Activated T-cell treated with anti-CD3 and anti-CD28 coated beads for 4 hours (primary cell): Measurements from ENCODE around the gene MAEA.
"Not testable (repeated sequence)": the region's sequence is repeated elsewhere in the genome, so short reads cannot be mapped to it uniquely, and the experiment has no call there.

Source experiments
- DNase-seq: peaks from one replicate; pipeline ENCODE4 v3.0.0-alpha.2; 2020

The MAEA gene

GRCh38 chr4:1285151-1285789 lies 4.4 kb upstream of the MAEA start:
- DNase-seq: no peak

DNA sequence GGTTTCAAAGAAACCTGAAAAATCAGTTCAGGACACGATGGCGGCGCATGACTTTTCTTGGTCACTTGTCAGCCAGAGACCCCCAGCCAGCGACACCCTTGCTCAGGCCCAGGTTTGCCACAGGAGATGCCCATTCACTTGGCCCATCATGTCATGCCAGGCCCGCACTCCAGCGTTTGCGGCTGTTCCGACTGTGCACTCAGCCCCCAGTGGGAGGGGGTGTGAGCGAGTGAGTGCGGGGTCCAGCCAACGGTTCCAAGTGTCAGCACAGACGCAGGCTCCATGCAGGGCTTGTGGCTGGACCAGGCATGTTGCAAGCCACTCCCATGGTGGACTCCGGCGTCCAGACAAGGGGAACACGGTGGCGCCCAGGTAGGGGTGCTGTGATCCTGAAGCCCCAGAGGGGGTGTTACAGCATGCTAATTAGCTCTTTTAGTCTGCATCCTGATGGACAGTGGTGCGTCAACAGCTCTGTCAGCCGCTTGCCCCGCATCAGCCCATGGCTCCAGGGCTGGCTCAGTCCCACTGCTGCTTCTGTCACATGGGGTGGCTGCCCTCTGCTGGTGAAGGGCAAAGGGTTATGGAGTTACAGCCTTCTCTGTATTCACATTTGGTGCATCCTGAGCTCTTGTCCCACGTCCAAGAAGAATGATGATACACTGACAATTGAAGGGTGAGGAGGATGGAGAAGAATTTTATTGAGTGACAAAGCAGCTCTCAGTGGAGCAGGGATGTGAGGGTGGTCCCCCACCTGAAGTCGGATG lies 3.7 kb upstream of the MAEA start:
- DNase-seq: no peak

- DNase-seq: no peak
Measured at GRCh38 chr4:1288786-1289185, 905 bp upstream of the MAEA start.

GRCh38 chr4:1290165-1290977 lies 680 bp downstream of the MAEA start:
- no peak for DNase-seq

GRCh38 chr4:1291091-1291490 lies 1.4 kb downstream of the MAEA start:
- no peak for DNase-seq

- no peak for DNase-seq
Measured at GRCh38 chr4:1291996-1292702, 2.5 kb downstream of the MAEA start.

GRCh38 chr4:1292703-1293011 lies 3.0 kb downstream of the MAEA start:
- DNase-seq: not testable (repeated sequence)

- DNase-seq: no peak
Measured at GRCh38 chr4:1293531-1293941, 3.8 kb downstream of the MAEA start.

GRCh38 chr4:1293991-1294390 lies 4.3 kb downstream of the MAEA start:
- DNase-seq: no peak

- DNase-seq: no peak
Measured at GRCh38 chr4:1294424-1294823, 4.7 kb downstream of the MAEA start.

- DNase-seq: no peak
Measured at GRCh38 chr4:1294891-1295290, 5.2 kb downstream of the MAEA start.

DNA sequence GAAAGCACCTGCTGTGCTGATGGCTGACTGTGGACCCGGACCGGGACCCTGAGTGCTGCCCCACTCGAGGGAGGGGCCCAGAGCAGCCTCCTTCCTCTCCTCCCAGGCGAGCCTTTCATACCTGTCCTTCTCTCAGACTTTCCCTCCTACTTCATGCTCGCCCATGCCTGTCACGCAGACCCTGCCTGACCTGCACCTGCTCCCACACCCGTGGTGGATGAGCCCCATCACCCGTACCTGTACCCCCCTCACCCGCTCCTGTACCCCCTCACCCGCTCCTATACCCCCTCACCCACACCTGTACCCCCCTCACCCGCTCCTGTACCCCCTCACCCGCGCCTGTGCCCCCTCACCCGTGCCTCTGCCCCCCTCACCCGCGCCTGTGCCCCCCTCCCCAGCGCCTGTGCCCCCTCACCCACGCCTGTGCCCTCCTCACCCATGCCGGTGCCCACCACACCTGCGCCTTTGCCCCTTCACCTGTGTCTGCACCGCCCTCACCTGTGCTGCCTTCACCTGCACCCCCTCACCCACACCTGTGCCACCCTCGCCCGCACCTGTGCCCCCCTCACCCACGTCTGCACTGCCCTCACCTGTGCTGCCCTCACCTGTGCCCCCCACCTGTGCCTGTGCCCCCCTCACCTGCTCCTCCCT lies 5.8 kb downstream of the MAEA start:
- no peak for DNase-seq

DNA sequence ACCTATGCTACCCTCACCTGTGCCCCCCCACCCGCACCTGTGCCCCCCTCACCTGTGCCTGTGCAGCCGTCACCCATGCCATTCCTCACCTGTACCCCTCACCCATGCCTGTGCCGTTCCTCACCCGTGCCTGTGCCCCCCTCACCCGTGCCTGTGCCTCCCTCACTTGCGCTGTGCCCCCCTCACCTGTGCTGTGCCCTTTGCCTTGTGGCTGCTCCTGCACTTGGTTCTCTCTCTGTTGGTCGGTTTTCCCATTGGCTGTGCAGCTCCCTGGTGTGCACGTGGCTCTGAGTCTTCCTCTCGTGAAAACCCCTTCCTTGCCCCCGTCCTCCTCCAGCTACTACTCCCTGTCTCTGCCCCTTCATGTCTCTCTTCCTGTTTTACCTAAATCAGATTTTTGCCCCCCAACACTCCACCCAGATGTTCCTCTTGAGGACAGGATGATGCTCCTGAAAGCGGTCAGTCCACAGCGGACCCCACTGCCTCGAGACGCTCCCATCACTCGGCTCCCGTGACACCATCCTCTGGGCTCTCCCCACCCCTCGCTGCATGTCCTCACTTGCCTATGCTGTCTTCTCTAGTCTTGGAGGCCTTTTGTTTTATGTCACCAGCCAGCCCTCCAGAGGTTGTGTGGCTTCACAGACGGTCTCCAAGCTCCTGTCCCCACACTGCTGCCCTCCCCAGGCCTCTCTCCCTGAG lies 6.8 kb downstream of the MAEA start:
- no peak for DNase-seq

DNA sequence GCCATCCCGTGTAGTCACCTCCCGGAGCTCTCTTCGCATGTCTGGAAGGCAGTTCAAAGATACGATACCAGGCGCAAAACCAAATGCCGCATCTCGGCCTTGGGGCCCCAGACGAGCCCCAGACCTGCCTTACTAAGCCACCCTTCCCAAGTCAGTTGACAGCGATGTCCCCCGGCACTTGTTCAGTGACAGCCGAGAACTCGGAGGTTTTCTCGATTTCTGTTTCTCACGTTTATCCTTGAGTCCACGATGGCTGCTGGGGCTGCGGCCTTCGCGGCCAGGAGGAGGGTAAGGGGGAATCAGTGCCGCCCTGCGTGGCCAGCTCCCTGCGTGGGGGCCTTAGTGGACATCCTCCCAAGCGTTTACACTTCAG lies 7.3 kb downstream of the MAEA start:
- DNase-seq: no peak

DNA sequence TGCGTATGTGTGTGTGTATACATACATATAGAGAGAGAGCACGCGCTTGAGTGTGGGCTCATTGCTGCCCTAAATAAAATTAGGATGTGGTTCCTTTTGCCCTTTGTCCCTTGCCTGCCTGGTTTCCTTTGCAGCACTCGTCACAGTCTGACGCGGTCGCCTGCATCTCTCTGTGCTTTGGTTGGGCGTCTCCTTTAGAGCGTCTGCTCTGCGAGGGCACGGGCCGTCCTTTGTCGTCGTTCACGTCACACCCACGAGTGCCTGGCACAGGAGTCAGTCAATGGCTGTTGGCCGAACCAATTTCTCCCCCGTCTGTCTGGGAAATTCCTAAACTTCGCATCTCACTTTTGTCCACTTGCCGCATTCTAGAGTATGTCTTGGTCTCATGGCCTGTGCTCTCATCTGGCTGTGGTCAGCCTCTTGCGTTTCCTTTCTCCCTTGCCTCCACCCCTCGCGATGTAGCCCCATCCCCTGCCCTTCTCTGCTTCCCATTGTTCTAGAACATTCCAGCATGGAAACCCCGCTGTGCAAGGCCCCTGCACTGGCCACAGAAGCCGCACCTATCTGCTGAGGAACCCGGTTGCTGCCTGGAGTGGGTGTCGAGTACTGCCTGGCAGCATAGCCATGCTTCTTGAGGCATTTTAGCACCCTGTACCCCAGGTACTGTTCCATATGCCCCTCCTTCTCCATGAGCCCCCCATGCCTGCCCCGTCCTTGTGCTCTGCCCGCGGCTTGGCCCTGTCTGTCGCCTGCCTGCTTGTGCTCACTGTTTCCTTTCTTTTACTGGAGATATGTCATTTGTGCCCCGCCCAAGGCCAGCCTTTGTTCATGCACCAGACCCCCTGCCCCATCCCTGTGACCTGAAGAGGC lies 8.0 kb downstream of the MAEA start:
- no peak for DNase-seq

DNA sequence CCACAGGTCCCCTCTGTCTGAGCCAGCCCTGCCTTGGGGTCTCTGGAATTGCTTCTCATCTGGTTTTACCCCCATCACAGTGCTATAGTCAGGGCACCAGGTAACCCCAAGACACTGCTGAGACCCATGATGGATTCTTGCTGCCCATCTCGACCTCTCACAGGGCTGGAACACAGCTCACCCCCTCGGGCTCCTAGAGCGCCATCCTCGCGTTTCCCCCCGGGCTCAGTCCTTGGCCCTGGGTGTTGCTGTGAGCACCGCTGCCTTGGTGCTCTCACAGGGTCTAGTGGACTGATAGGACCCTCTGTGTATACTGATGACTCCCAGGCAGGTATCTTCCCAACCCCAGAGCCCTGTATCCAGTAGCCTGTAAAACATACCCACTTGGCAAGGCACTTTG lies 8.8 kb downstream of the MAEA start:
- no peak for DNase-seq

DNA sequence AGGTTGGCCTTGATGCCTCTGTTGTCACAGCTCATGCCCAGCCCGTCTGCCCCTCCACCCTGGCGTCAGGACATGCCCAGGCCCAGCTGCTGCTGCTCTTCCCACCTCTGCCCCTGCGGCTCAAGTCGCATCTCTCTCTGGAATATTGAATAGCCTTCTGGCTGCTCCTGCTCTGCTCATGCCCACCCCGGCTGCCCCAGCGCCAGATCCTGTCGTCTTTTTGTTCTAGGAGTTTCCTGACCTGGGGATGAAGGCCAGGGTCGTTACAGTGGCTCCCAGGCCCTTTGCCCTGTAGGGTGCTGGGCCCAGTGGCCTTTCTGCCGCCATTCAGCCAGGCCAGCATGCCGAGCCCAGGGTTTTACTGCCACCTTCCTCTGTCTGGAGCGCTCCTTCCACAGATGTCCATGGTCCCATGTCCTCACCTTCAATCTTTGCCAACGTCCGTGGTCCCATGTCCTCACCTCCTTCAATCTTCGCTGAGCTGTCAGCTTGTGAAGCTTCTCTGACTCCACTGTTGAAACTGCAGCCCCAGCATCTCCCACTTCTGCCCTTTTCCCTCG lies 9.7 kb downstream of the MAEA start:
- no peak for DNase-seq

DNA sequence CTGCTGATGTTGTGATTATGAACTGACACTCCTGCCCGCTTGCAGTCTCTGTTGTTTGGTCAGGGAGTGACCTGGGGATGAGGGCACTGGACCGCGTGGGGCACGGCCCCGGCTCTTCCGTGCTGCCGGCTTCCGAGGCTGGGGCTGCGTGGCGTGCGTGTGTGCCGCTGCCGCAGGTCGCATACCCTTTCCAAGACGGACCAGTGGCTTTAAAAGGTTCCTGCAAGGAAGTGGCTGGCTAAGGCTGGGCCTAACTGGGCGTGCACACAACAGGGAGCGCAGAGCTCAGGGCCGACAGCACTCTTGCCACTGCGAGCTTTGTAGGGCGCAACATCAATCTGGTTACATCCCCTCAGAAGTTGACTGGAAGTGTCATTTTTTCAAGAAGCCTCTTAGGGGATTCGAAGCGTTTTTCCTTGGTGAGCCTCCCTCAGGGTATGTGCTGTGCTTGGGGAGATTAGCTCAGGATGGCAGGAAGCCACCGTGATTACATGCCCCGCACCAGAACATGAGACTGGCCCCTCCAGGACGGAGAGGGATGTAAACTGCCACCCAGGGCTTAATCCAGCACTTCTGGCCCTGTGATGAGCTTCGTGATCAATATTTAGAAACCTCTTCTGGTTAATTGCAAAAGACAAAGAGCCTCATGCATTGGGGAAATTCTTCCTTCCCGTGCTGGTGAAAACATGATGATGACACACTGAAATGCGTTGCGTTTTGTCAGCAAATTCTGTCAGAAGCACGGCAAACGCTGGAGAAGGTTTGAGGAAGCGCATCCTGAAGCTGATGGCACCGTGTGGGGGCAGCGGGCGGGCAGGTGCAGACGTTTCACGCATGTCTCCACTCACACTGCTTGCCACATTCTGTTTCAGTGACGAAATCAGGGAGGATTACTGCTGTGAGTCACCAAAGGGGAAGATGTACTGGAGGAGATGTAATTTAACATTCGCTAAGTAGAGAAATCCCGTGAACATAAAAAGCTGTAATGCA lies 11.1 kb downstream of the MAEA start:
- DNase-seq: no peak

DNA sequence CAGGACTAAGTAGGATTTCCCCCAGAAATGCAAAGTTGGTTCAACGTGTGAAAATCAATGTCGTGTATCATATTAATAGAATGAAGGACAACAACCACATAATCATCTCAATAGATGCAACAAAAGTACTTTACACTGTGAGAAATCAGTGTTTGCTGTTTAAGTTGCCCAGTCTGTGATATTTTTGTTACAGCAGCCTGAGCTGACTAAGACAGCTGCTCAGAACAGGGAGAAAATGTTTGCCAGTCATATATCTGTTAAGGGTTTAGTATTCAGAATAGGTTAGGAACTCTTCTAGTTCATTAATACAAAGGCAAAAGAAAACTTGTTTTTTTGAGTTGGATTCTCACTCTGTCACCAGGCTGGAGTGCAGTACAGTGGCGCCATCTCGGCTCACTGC lies 12.5 kb downstream of the MAEA start:
- DNase-seq: no peak

- DNase-seq: no peak
Measured at GRCh38 chr4:1305261-1305711, 15.6 kb downstream of the MAEA start.
